IPS-NIHi7 (cell line): ENCODE results near the gene ABCB1.

ENCODE experiments used
- DNase-seq: peaks from one replicate; pipeline ENCODE4 v3.0.0; 2012; ENCODE audit warnings: mixed read lengths; ENCODE audit errors: extremely low spot score

The ABCB1 gene

GRCh38 chr7:87513735-87514335 is 86.8 kb downstream of the ABCB1 start:
- DNase-seq, result no peak

GRCh38 chr7:87512906-87513305 is 87.8 kb downstream of the ABCB1 start:
- DNase-seq, result no peak

GRCh38 chr7:87511510-87511909 is 89.2 kb downstream of the ABCB1 start:
- DNase-seq, result no peak

GRCh38 chr7:87510411-87510875 is 90.2 kb downstream of the ABCB1 start:
- DNase-seq, result no peak

- DNase-seq, result peak; percentile 55
These were observed 93.2 kb downstream of the ABCB1 start for GRCh38 chr7:87507446-87507845.

GRCh38 chr7:87506246-87507180 is 94.2 kb downstream of the ABCB1 start:
- no peak for DNase-seq

- no peak for DNase-seq
These were observed 95.0 kb downstream of the ABCB1 start for GRCh38 chr7:87505557-87506245.

- no peak for DNase-seq
These were observed 95.6 kb downstream of the ABCB1 start for GRCh38 chr7:87505122-87505521.

GRCh38 chr7:87499494-87499893 is 101.2 kb downstream of the ABCB1 start:
- no peak for DNase-seq

GRCh38 chr7:87498893-87499292 is 101.8 kb downstream of the ABCB1 start:
- no peak for DNase-seq

- DNase-seq, result no peak
These were observed 103.2 kb downstream of the ABCB1 start for GRCh38 chr7:87497482-87497881.

- DNase-seq, result no peak
These were observed 105.3 kb downstream of the ABCB1 start for GRCh38 chr7:87495366-87495765.

- DNase-seq, result no peak
These were observed 106.2 kb downstream of the ABCB1 start for GRCh38 chr7:87494454-87494853.

- DNase-seq, result no peak
These were observed 117.6 kb downstream of the ABCB1 start for GRCh38 chr7:87483131-87483530.

GRCh38 chr7:87482115-87482514 is 118.6 kb downstream of the ABCB1 start:
- DNase-seq, result no peak

GRCh38 chr7:87480386-87480785 is 120.3 kb downstream of the ABCB1 start:
- no peak for DNase-seq

GRCh38 chr7:87479951-87480350 is 120.7 kb downstream of the ABCB1 start:
- DNase-seq, result no peak

GRCh38 chr7:87476179-87476557 is 124.5 kb downstream of the ABCB1 start:
- no peak for DNase-seq

GRCh38 chr7:87475359-87476178 is 125.1 kb downstream of the ABCB1 start, which contains the start of gene ABCB4:
TSS of gene ABCB4 (minus strand) at chr7:87475680. CDS start at chr7:87475465, 215 bp downstream.
- DNase-seq, result peak; percentile 31

- DNase-seq, result no peak
These were observed 125.9 kb downstream of the ABCB1 start for GRCh38 chr7:87474533-87475358.

- no peak for DNase-seq
These were observed 126.7 kb downstream of the ABCB1 start for GRCh38 chr7:87473986-87474385.
